ENCODE measurements around the gene BOD1L2.

Gene BOD1L2

GRCh38 chr18:57131101-57131500 lies 15.8 kb upstream of the BOD1L2 start:
- no peaks in the 10 kb centered on the region for H3K27me3 ChIP-seq (ENCODE audit: control insufficient read depth, insufficient read depth, low read length, poor library complexity, severe bottlenecking)
- no peak overlapping the region for H3K27ac ChIP-seq (ENCODE audit: insufficient read depth, low read depth, low read length, poor library complexity, severe bottlenecking)
- WGBS, 2 experiments: 92 to 93% methylated on average over 5 of the region's 5 CpGs
- H3K4me1 ChIP-seq (ENCODE audit: control insufficient read depth, insufficient read depth, low read length): peaks cover 3% of the 10 kb centered on the region
- no peaks in the 10 kb centered on the region for H3K36me3 ChIP-seq (ENCODE audit: control insufficient read depth, insufficient read depth, low read length)
- no peaks in the 10 kb centered on the region for H3K9me3 ChIP-seq (ENCODE audit: control insufficient read depth, low read length)
- H3K4me3 ChIP-seq (ENCODE audit: insufficient read depth, low read depth, low read length): no peak overlapping the region

GRCh38 chr18:57131782-57132181 lies 15.1 kb upstream of the BOD1L2 start:
- H3K27ac ChIP-seq (ENCODE audit: insufficient read depth, low read depth, low read length, poor library complexity, severe bottlenecking): no peak overlapping the region
- peaks cover 3% of the 10 kb centered on the region for H3K4me1 ChIP-seq (ENCODE audit: control insufficient read depth, insufficient read depth, low read length)
- H3K9me3 ChIP-seq (ENCODE audit: control insufficient read depth, low read length): no peaks in the 10 kb centered on the region
- no peaks in the 10 kb centered on the region for H3K36me3 ChIP-seq (ENCODE audit: control insufficient read depth, insufficient read depth, low read length)
- no peaks in the 10 kb centered on the region for H3K27me3 ChIP-seq (ENCODE audit: control insufficient read depth, insufficient read depth, low read length, poor library complexity, severe bottlenecking)
- no peak overlapping the region for H3K4me3 ChIP-seq (ENCODE audit: insufficient read depth, low read depth, low read length)

GRCh38 chr18:57134618-57135135 lies 12.2 kb upstream of the BOD1L2 start:
- Histone ChIP-seq H3K27ac (ENCODE audit: insufficient read depth, low read depth, low read length, poor library complexity, severe bottlenecking) (no peak overlapping the region), H3K4me3 (ENCODE audit: insufficient read depth, low read depth, low read length) (no peak overlapping the region)
- WGBS, 2 experiments: 78 to 81% methylated on average over 4 of the region's 4 CpGs

GRCh38 chr18:57135699-57136098 lies 11.2 kb upstream of the BOD1L2 start:
- H3K4me1 ChIP-seq (ENCODE audit: control insufficient read depth, insufficient read depth, low read length): peaks cover 3% of the 10 kb centered on the region
- H3K27ac ChIP-seq (ENCODE audit: insufficient read depth, low read depth, low read length, poor library complexity, severe bottlenecking): no peak overlapping the region
- H3K4me3 ChIP-seq (ENCODE audit: insufficient read depth, low read depth, low read length): no peak overlapping the region
- WGBS, 2 experiments: 72% methylated on average over 4 of the region's 4 CpGs
- no peaks in the 10 kb centered on the region for H3K36me3 ChIP-seq (ENCODE audit: control insufficient read depth, insufficient read depth, low read length)
- no peaks in the 10 kb centered on the region for H3K27me3 ChIP-seq (ENCODE audit: control insufficient read depth, insufficient read depth, low read length, poor library complexity, severe bottlenecking)
- no peaks in the 10 kb centered on the region for H3K9me3 ChIP-seq (ENCODE audit: control insufficient read depth, low read length)

More at GRCh38 chr18:57134618-57135135, 12.2 kb upstream of the BOD1L2 start:
- Histone ChIP-seq H3K27me3 (ENCODE audit: control insufficient read depth, insufficient read depth, low read length, poor library complexity, severe bottlenecking) (no peaks in the 10 kb centered on the region), H3K4me1 (ENCODE audit: control insufficient read depth, insufficient read depth, low read length) (peaks cover 3% of the 10 kb centered on the region), H3K9me3 (ENCODE audit: control insufficient read depth, low read length) (no peaks in the 10 kb centered on the region), H3K36me3 (ENCODE audit: control insufficient read depth, insufficient read depth, low read length) (no peaks in the 10 kb centered on the region)

- Histone ChIP-seq H3K4me3 (ENCODE audit: insufficient read depth, low read depth, low read length) (no peak overlapping the region), H3K27ac (ENCODE audit: insufficient read depth, low read depth, low read length, poor library complexity, severe bottlenecking) (no peak overlapping the region), H3K9me3 (ENCODE audit: control insufficient read depth, low read length) (no peaks in the 10 kb centered on the region), H3K4me1 (ENCODE audit: control insufficient read depth, insufficient read depth, low read length) (peaks cover 3% of the 10 kb centered on the region), H3K27me3 (ENCODE audit: control insufficient read depth, insufficient read depth, low read length, poor library complexity, severe bottlenecking) (no peaks in the 10 kb centered on the region), H3K36me3 (ENCODE audit: control insufficient read depth, insufficient read depth, low read length) (no peaks in the 10 kb centered on the region)
- 91 to 94% methylated on average over 3 of the region's 3 CpGs for WGBS, 2 experiments
These were observed 9.0 kb upstream of the BOD1L2 start for GRCh38 chr18:57137847-57138246.

GRCh38 chr18:57141208-57142129 lies 5.4 kb upstream of the BOD1L2 start:
- Histone ChIP-seq H3K4me1 (ENCODE audit: control insufficient read depth, insufficient read depth, low read length) (no peaks in the 10 kb centered on the region), H3K36me3 (ENCODE audit: control insufficient read depth, insufficient read depth, low read length) (no peaks in the 10 kb centered on the region), H3K27me3 (ENCODE audit: control insufficient read depth, insufficient read depth, low read length, poor library complexity, severe bottlenecking) (no peaks in the 10 kb centered on the region), H3K27ac (ENCODE audit: insufficient read depth, low read depth, low read length, poor library complexity, severe bottlenecking) (no peak overlapping the region), H3K9me3 (ENCODE audit: control insufficient read depth, low read length) (no peaks in the 10 kb centered on the region), H3K4me3 (ENCODE audit: insufficient read depth, low read depth, low read length) (no peak overlapping the region)
- 91% methylated on average over 10 of the region's 10 CpGs for WGBS, 2 experiments

- Histone ChIP-seq H3K9me3 (ENCODE audit: control insufficient read depth, low read length) (no peaks in the 10 kb centered on the region), H3K36me3 (ENCODE audit: control insufficient read depth, insufficient read depth, low read length) (no peaks in the 10 kb centered on the region), H3K4me1 (ENCODE audit: control insufficient read depth, insufficient read depth, low read length) (no peaks in the 10 kb centered on the region), H3K4me3 (ENCODE audit: insufficient read depth, low read depth, low read length) (no peak overlapping the region), H3K27me3 (ENCODE audit: control insufficient read depth, insufficient read depth, low read length, poor library complexity, severe bottlenecking) (no peaks in the 10 kb centered on the region), H3K27ac (ENCODE audit: insufficient read depth, low read depth, low read length, poor library complexity, severe bottlenecking) (no peak overlapping the region)
These were observed 4.6 kb upstream of the BOD1L2 start for GRCh38 chr18:57142324-57142723.

- peaks cover 2% of the 10 kb centered on the region for H3K4me1 ChIP-seq (ENCODE audit: control insufficient read depth, insufficient read depth, low read length)
- no peaks in the 10 kb centered on the region for H3K27me3 ChIP-seq (ENCODE audit: control insufficient read depth, insufficient read depth, low read length, poor library complexity, severe bottlenecking)
- no peak overlapping the region for H3K27ac ChIP-seq (ENCODE audit: insufficient read depth, low read depth, low read length, poor library complexity, severe bottlenecking)
- no peak overlapping the region for H3K4me3 ChIP-seq (ENCODE audit: insufficient read depth, low read depth, low read length)
- WGBS, 2 experiments: 87 to 95% methylated on average over 1 of the region's 1 CpG
- H3K36me3 ChIP-seq (ENCODE audit: control insufficient read depth, insufficient read depth, low read length): no peaks in the 10 kb centered on the region
- no peaks in the 10 kb centered on the region for H3K9me3 ChIP-seq (ENCODE audit: control insufficient read depth, low read length)
These were observed 3.6 kb upstream of the BOD1L2 start for GRCh38 chr18:57143265-57143664.

GRCh38 chr18:57148263-57148662 lies 1.4 kb downstream of the BOD1L2 start:
- H3K36me3 ChIP-seq (ENCODE audit: control insufficient read depth, insufficient read depth, low read length): no peaks in the 10 kb centered on the region
- no peaks in the 10 kb centered on the region for H3K9me3 ChIP-seq (ENCODE audit: control insufficient read depth, low read length)
- no peak overlapping the region for H3K4me3 ChIP-seq (ENCODE audit: insufficient read depth, low read depth, low read length)
- WGBS, 2 experiments: 94% methylated on average over 1 of the region's 1 CpG
- H3K27ac ChIP-seq (ENCODE audit: insufficient read depth, low read depth, low read length, poor library complexity, severe bottlenecking): no peak overlapping the region
- peaks cover 36% of the 10 kb centered on the region for H3K4me1 ChIP-seq (ENCODE audit: control insufficient read depth, insufficient read depth, low read length)
- no peaks in the 10 kb centered on the region for H3K27me3 ChIP-seq (ENCODE audit: control insufficient read depth, insufficient read depth, low read length, poor library complexity, severe bottlenecking)

GRCh38 chr18:57149051-57149450 lies 2.2 kb downstream of the BOD1L2 start:
- 83 to 89% methylated on average over 1 of the region's 1 CpG for WGBS, 2 experiments
- Histone ChIP-seq H3K4me1 (ENCODE audit: control insufficient read depth, insufficient read depth, low read length) (peaks cover 36% of the 10 kb centered on the region), H3K36me3 (ENCODE audit: control insufficient read depth, insufficient read depth, low read length) (no peaks in the 10 kb centered on the region), H3K9me3 (ENCODE audit: control insufficient read depth, low read length) (no peaks in the 10 kb centered on the region), H3K27ac (ENCODE audit: insufficient read depth, low read depth, low read length, poor library complexity, severe bottlenecking) (no peak overlapping the region), H3K27me3 (ENCODE audit: control insufficient read depth, insufficient read depth, low read length, poor library complexity, severe bottlenecking) (no peaks in the 10 kb centered on the region), H3K4me3 (ENCODE audit: insufficient read depth, low read depth, low read length) (no peak overlapping the region)
